IMR-90 (cell line): Measurements from ENCODE around the gene CDH13.

Experiments
- BHLHE40 ChIP-seq: fragments of 150-350 bp; IDR thresholded peaks from 2 replicates; pipeline ENCODE4 v1.6.1; 2016; ENCODE audit warnings: mild to moderate bottlenecking, low read depth, low read length
- CEBPB ChIP-seq: IDR thresholded peaks from 2 replicates; pipeline ENCODE4 v1.6.1; 2012; ENCODE audit warnings: low read depth, low read length, improper control_type of control experiment
- CTCF ChIP-seq: conservative IDR thresholded peaks from 2 replicates; pipeline ENCODE4 v1.5.1; 2012; ENCODE audit warnings: mild to moderate bottlenecking, low read depth, low read length, improper control_type of control experiment
- ELK1 ChIP-seq: fragments of 150-350 bp; IDR thresholded peaks from 2 replicates; pipeline ENCODE4 v1.6.1; 2016; ENCODE audit warnings: low read depth, mild to moderate bottlenecking, low read length, moderate library complexity, borderline replicate concordance
- FOS ChIP-seq: fragments of 150-350 bp; IDR thresholded peaks from 2 replicates; pipeline ENCODE4 v1.6.1; 2016; ENCODE audit warnings: low read depth, low read length
- MAFK ChIP-seq: IDR thresholded peaks from 2 replicates; pipeline ENCODE4 v1.6.1; 2012; ENCODE audit warnings: low read depth, low read length, improper control_type of control experiment
- POLR2A ChIP-seq: IDR thresholded peaks from 2 replicates; pipeline ENCODE4 v1.6.1; 2012; ENCODE audit warnings: mild to moderate bottlenecking, low read depth, low read length
- RAD21 ChIP-seq: IDR thresholded peaks from 2 replicates; pipeline ENCODE4 v1.6.1; 2012; ENCODE audit warnings: low read length, improper control_type of control experiment
- RCOR1 ChIP-seq: IDR thresholded peaks from 2 replicates; pipeline ENCODE4 v1.6.1; 2012; ENCODE audit warnings: mild to moderate bottlenecking, low read length, improper control_type of control experiment; ENCODE audit not compliant: insufficient replicate concordance
- SMC3 ChIP-seq: fragments of 150-350 bp; IDR thresholded peaks from 2 replicates; pipeline ENCODE4 v1.6.1; 2016; ENCODE audit warnings: low read depth, mild to moderate bottlenecking, antibody characterized with exemption, low read length, moderate library complexity
- USF2 ChIP-seq: fragments of 150-350 bp; IDR thresholded peaks from 2 replicates; pipeline ENCODE4 v1.6.1; 2017; ENCODE audit warnings: mild to moderate bottlenecking, antibody characterized with exemption, low read length, low read depth

- TF ChIP-seq CTCF, result no peak
- TF ChIP-seq POLR2A, result no peak
- TF ChIP-seq BHLHE40, result no peak
- no peak for TF ChIP-seq SMC3
- TF ChIP-seq CEBPB, result no peak
- no peak for TF ChIP-seq USF2
- TF ChIP-seq FOS, result no peak
- no peak for TF ChIP-seq MAFK
- TF ChIP-seq RAD21, result no peak
- TF ChIP-seq RCOR1, result no peak
- TF ChIP-seq ELK1, result no peak
Measured at GRCh38 chr16:82703161-82703560, 76.4 kb downstream of the CDH13 start.
